ENCODE data around the gene MINK1. TPM values are rescaled to one million over a fixed set of nuclear protein-coding genes. Genes with fewer than 3 reads are reported as not detected.

The MINK1 gene
- total RNA-seq, 4 donors from 2014 or later, result 29.3 to 48.6 (median 46.4) TPM

GRCh38 chr17:4795168-4795567 lies 38.0 kb upstream of the MINK1 start:
- Histone ChIP-seq H3K27ac (peak overlapping the region in 3 of 4 donors; percentile 82 to 91 (median 86)), H3K9me3 (no peaks in the 10 kb centered on the region), H3K4me3 (no peak overlapping the region), H3K36me3 (peaks cover 0 to 27% of the 10 kb centered on the region in 2 donors), H3K27me3 (no peaks in the 10 kb centered on the region), H3K4me1 (peaks cover 0 to 23% (median 9%) of the 10 kb centered on the region in 3 donors)
- no peak for ATAC-seq
- TF ChIP-seq POLR2AphosphoS5 (IDR thresholded peaks at IDR 0.05), result no peak
- no peak for TF ChIP-seq CTCF (IDR thresholded peaks at IDR 0.05)
- no peak for TF ChIP-seq POLR2A (IDR thresholded peaks at IDR 0.05)
- no peak for TF ChIP-seq EP300 (IDR thresholded peaks at IDR 0.05)
- WGBS, 2 donors (ENCODE audit: low coverage in 1 of 2), result 94% methylated on average over 1 of the region's 1 CpG; no CpG with 5 or more reads in 1 of the 2 donors

GRCh38 chr17:4796552-4796920 lies 36.6 kb upstream of the MINK1 start:
- peak overlapping the region; percentile 25 to 91 (median 84) for H3K27ac ChIP-seq
- peaks cover 0 to 27% of the 10 kb centered on the region in 2 donors for H3K36me3 ChIP-seq
- no peak for TF ChIP-seq CTCF (IDR thresholded peaks at IDR 0.05)
- 0% methylated on average over 3 to 7 of the region's 7 CpGs for WGBS, 2 donors (ENCODE audit: low coverage in 1 of 2)
- peak overlapping the region; percentile 64 to 78 for H3K4me3 ChIP-seq
- ATAC-seq, result no peak
- H3K9me3 ChIP-seq, result no peaks in the 10 kb centered on the region
- peaks cover 0 to 17% (median 9%) of the 10 kb centered on the region in 3 donors for H3K4me1 ChIP-seq
- no peaks in the 10 kb centered on the region for H3K27me3 ChIP-seq

GRCh38 chr17:4800462-4801196 lies 32.5 kb upstream of the MINK1 start:
- ATAC-seq, result no peak
- H3K9me3 ChIP-seq, result no peaks in the 10 kb centered on the region

GRCh38 chr17:4802228-4802627 lies 30.9 kb upstream of the MINK1 start, which contains the start of gene C17orf114:
Gene C17orf114 (minus strand): TSS chr17:4802328.
- no peak for ATAC-seq
- Histone ChIP-seq H3K27me3 (no peaks in the 10 kb centered on the region), H3K36me3 (peaks cover 0 to 26% of the 10 kb centered on the region in 2 donors), H3K9me3 (no peaks in the 10 kb centered on the region), H3K27ac (no peak within 1 kb of the TSS), H3K4me1 (peaks cover 0 to 17% (median 2%) of the 10 kb centered on the region in 3 donors), H3K4me3 (no peak within 1 kb of the TSS)
- TF ChIP-seq CTCF (IDR thresholded peaks at IDR 0.05) (no peak), POLR2A (IDR thresholded peaks at IDR 0.05) (no peak), EP300 (IDR thresholded peaks at IDR 0.05) (no peak), POLR2AphosphoS5 (IDR thresholded peaks at IDR 0.05) (no peak)
- WGBS, 2 donors (ENCODE audit: low coverage in 1 of 2), result 75 to 80% methylated on average over 1 to 4 of the region's 9 CpGs

More at GRCh38 chr17:4800462-4801196, 32.5 kb upstream of the MINK1 start:
- no peak overlapping the region for H3K4me3 ChIP-seq
- H3K36me3 ChIP-seq, result peaks cover 0 to 27% of the 10 kb centered on the region in 2 donors
- TF ChIP-seq POLR2AphosphoS5 (IDR thresholded peaks at IDR 0.05) (no peak), EP300 (IDR thresholded peaks at IDR 0.05) (no peak), CTCF (IDR thresholded peaks at IDR 0.05) (no peak), POLR2A (IDR thresholded peaks at IDR 0.05) (no peak)
- no peaks in the 10 kb centered on the region for H3K27me3 ChIP-seq
- WGBS, 2 donors (ENCODE audit: low coverage in 1 of 2), result 54 to 87% methylated on average over 6 to 10 of the region's 10 CpGs
- H3K4me1 ChIP-seq, result peaks cover 0 to 17% (median 9%) of the 10 kb centered on the region in 3 donors
- no peak overlapping the region for H3K27ac ChIP-seq

GRCh38 chr17:4806456-4806776 lies 26.7 kb upstream of the MINK1 start:
- H3K27me3 ChIP-seq, result no peaks in the 10 kb centered on the region
- H3K36me3 ChIP-seq, result peaks cover 0 to 27% of the 10 kb centered on the region in 2 donors
- TF ChIP-seq POLR2AphosphoS5 (IDR thresholded peaks at IDR 0.05) (no peak), CTCF (IDR thresholded peaks at IDR 0.05) (no peak), POLR2A (IDR thresholded peaks at IDR 0.05) (no peak), EP300 (IDR thresholded peaks at IDR 0.05) (no peak)
- H3K27ac ChIP-seq, result peak overlapping the region in 3 of 4 donors; percentile 69 to 83 (median 81)
- no peaks in the 10 kb centered on the region for H3K9me3 ChIP-seq
- ATAC-seq, result no peak
- peaks cover 0 to 26% (median 11%) of the 10 kb centered on the region in 3 donors for H3K4me1 ChIP-seq
- H3K4me3 ChIP-seq, result peak overlapping the region; percentile 58 to 90
- WGBS, 2 donors (ENCODE audit: low coverage in 1 of 2), result 10 to 17% methylated on average over 5 to 6 of the region's 16 CpGs

Data from gastroesophageal sphincter (tissue), 4 donors.